H1 (cell line): ENCODE results near the gene FBXL15. TPM values are rescaled to one million over a fixed set of nuclear protein-coding genes. Genes with fewer than 3 reads are reported as not detected.

Source experiments
- CTCF ChIA-PET: fragments of 300-600 bp; sonication (Branson Sonifier 250); formaldehyde crosslinking; loops from one replicate; lab custom pipeline; 2021; ENCODE audit not compliant: partially characterized antibody; lab: Charles Lee
- POLR2A ChIA-PET: fragments of 300-600 bp; sonication (Branson Sonifier 250); formaldehyde crosslinking; loops from one replicate; lab custom pipeline; 2021; ENCODE audit warnings: inconsistent platforms; ENCODE audit not compliant: partially characterized antibody; lab: Charles Lee
- DNase-seq, 2 experiments: peaks; one replicate each; pipeline versions ENCODE4 v3.0.0 to v3.0.0-alpha.2; 2010 to 2022; ENCODE audit warnings: low spot score in 2 of 2, low read depth in 1 of 2, mixed read lengths in 1 of 2
- FAIRE-seq: peaks from 2 replicates; lab custom pipeline; 2011; peaks lifted over from hg19 to GRCh38; lab: Jason Lieb, UNC
- H2AFZ ChIP-seq: 2 replicates; pipeline ENCODE4 v1.8.1; 2012; ENCODE audit warnings: low read length, inconsistent platforms
- H2AK5ac ChIP-seq: 2 replicates; pipeline ENCODE4 v1.6.1; 2013; ENCODE audit warnings: low read depth, low read length
- H2BK120ac ChIP-seq: replicated peaks from 2 replicates; pipeline ENCODE3; 2013; ENCODE audit warnings: low read depth, low read length, inconsistent platforms
- H2BK12ac ChIP-seq: 2 replicates; pipeline ENCODE4 v1.6.1; 2013; ENCODE audit warnings: low read depth, low read length
- H2BK15ac ChIP-seq: 2 replicates; pipeline ENCODE4 v1.6.1; 2013; ENCODE audit warnings: low read length
- H2BK20ac ChIP-seq: 2 replicates; pipeline ENCODE4 v1.6.1; 2013; ENCODE audit warnings: low read length
- H2BK5ac ChIP-seq: 2 replicates; pipeline ENCODE4 v1.6.1; 2013; ENCODE audit warnings: low read depth, low read length
- H3K14ac ChIP-seq: 2 replicates; pipeline ENCODE4 v1.6.1; 2013; ENCODE audit warnings: inconsistent platforms; ENCODE audit not compliant: insufficient read length
- H3K18ac ChIP-seq: 2 replicates; pipeline ENCODE4 v1.6.1; 2013; ENCODE audit warnings: low read length; ENCODE audit errors: extremely low read depth
- H3K23ac ChIP-seq: 2 replicates; pipeline ENCODE4 v1.6.1; 2013; ENCODE audit warnings: inconsistent platforms; ENCODE audit not compliant: insufficient read length
- H3K23me2 ChIP-seq: 2 replicates; pipeline ENCODE4 v1.6.1; 2013; ENCODE audit warnings: low read depth, low read length
- H3K27ac ChIP-seq: 2 replicates; pipeline ENCODE4 v1.6.1; 2011; ENCODE audit warnings: low read depth, low read length, inconsistent platforms
- H3K27me3 ChIP-seq, 4 experiments: replicated peaks in 1 of 4; 1 replicate in 1 of 4; 2 replicates in 3 of 4; pipeline versions ENCODE4 v1.6.1 to v1.8.1; 2011 to 2013; ENCODE audit warnings: low read length in 3 of 4, mild to moderate bottlenecking in 3 of 4, inconsistent platforms in 2 of 4, mixed read lengths in 2 of 4, moderate library complexity in 1 of 4; ENCODE audit not compliant: control insufficient read depth in 3 of 4, insufficient read depth in 3 of 4; ENCODE audit errors: extremely low read depth in 1 of 4
- H3K36me3 ChIP-seq, 4 experiments: 2 replicates each; pipeline versions ENCODE4 v1.6.1 to v1.8.1; 2011 to 2013; ENCODE audit warnings: mild to moderate bottlenecking in 4 of 4, low read length in 3 of 4, moderate library complexity in 2 of 4, control low read depth in 1 of 4, inconsistent platforms in 1 of 4; ENCODE audit not compliant: insufficient read depth in 4 of 4, control insufficient read depth in 2 of 4
- H3K4ac ChIP-seq: replicated peaks from 2 replicates; pipeline ENCODE3; 2013; ENCODE audit warnings: low read length, low read depth, mixed read lengths, inconsistent platforms; ENCODE audit not compliant: insufficient read length
- H3K4me1 ChIP-seq, 4 experiments: replicated peaks in 1 of 4; 1 replicate in 1 of 4; 2 replicates in 3 of 4; pipeline versions ENCODE4 v1.6.1 to v1.8.1; 2011 to 2013; ENCODE audit warnings: low read length in 3 of 4, inconsistent platforms in 2 of 4, mixed read lengths in 1 of 4; ENCODE audit not compliant: insufficient read depth in 4 of 4, control insufficient read depth in 3 of 4
- H3K4me2 ChIP-seq, 2 experiments: 2 replicates each; pipeline versions ENCODE4 v1.6.1 to v1.8.1; 2011 to 2013; ENCODE audit warnings: low read depth in 2 of 2, low read length in 2 of 2, control low read depth in 1 of 2, inconsistent platforms in 1 of 2, mild to moderate bottlenecking in 1 of 2; ENCODE audit not compliant: insufficient read depth in 1 of 2
- H3K4me3 ChIP-seq, 4 experiments: fragments of 200-600, 300-600 bp in 1 of 4; sonication (generic), shearing (Covaris generic), sonication (Bioruptor Twin) in 1 of 4; 2 replicates each; pipeline versions ENCODE4 v1.5.1 to v1.8.1; 2011 to 2016; ENCODE audit warnings: low read length in 4 of 4, low read depth in 3 of 4, control low read depth in 2 of 4, inconsistent platforms in 2 of 4, mild to moderate bottlenecking in 2 of 4, mixed read lengths in 1 of 4, moderate library complexity in 1 of 4; ENCODE audit not compliant: insufficient read depth in 2 of 4; ENCODE audit errors: extremely low read depth in 1 of 4
- H3K56ac ChIP-seq: replicated peaks from 2 replicates; pipeline ENCODE3; 2013; ENCODE audit warnings: low read depth, mild to moderate bottlenecking, mixed read lengths, low read length, inconsistent platforms; ENCODE audit not compliant: insufficient read length
- H3K79me1 ChIP-seq: 2 replicates; pipeline ENCODE4 v1.6.1; 2013; ENCODE audit warnings: low read depth, low read length, control low read depth
- H3K79me2 ChIP-seq, 2 experiments: 2 replicates each; pipeline versions ENCODE4 v1.6.1 to v1.8.1; 2012 to 2013; ENCODE audit warnings: low read length in 2 of 2, mild to moderate bottlenecking in 2 of 2, inconsistent platforms in 1 of 2; ENCODE audit not compliant: insufficient read depth in 2 of 2, control insufficient read depth in 1 of 2
- H3K9ac ChIP-seq, 4 experiments: replicated peaks in 1 of 4; 1 replicate in 1 of 4; 2 replicates in 3 of 4; pipeline versions ENCODE4 v1.6.1 to v1.8.1; 2011 to 2013; ENCODE audit warnings: low read depth in 3 of 4, low read length in 3 of 4, control low read depth in 2 of 4, mild to moderate bottlenecking in 2 of 4, moderate library complexity in 2 of 4, inconsistent platforms in 1 of 4; ENCODE audit errors: extremely low read depth in 1 of 4
- H3K9me3 ChIP-seq, 2 experiments: 2 replicates each; pipeline versions ENCODE4 v1.6.1 to v1.8.1; 2012 to 2013; ENCODE audit warnings: mild to moderate bottlenecking in 2 of 2, moderate library complexity in 2 of 2, control low read depth in 1 of 2, inconsistent platforms in 1 of 2, low read depth in 1 of 2, low read length in 1 of 2, mixed read lengths in 1 of 2; ENCODE audit not compliant: insufficient read depth in 2 of 2
- H4K20me1 ChIP-seq, 2 experiments: replicated peaks in 1 of 2; 2 replicates each; pipeline versions ENCODE3 to v1.8.1; 2011 to 2013; ENCODE audit warnings: inconsistent platforms in 2 of 2, low read length in 2 of 2, mild to moderate bottlenecking in 1 of 2; ENCODE audit not compliant: insufficient read depth in 2 of 2, control insufficient read depth in 1 of 2
- H4K5ac ChIP-seq: 2 replicates; pipeline ENCODE4 v1.6.1; 2013; ENCODE audit warnings: low read length, low read depth, mixed read lengths, inconsistent platforms; ENCODE audit not compliant: insufficient read length
- H4K8ac ChIP-seq: 2 replicates; pipeline ENCODE4 v1.8.0; 2013; ENCODE audit warnings: mild to moderate bottlenecking, moderate library complexity, low read length, inconsistent platforms; ENCODE audit not compliant: insufficient read depth; ENCODE audit errors: extremely low read depth
- H4K91ac ChIP-seq: replicated peaks from 2 replicates; pipeline ENCODE3; 2013; ENCODE audit warnings: low read length, mixed read lengths, inconsistent platforms; ENCODE audit not compliant: insufficient read length
- CREB1 ChIP-seq: IDR thresholded peaks from 2 replicates; pipeline ENCODE4 v1.6.1; 2012; ENCODE audit warnings: inconsistent platforms
- E2F6 ChIP-seq: IDR thresholded peaks from 2 replicates; pipeline ENCODE4 v1.6.1; 2012; ENCODE audit warnings: inconsistent platforms
- HDAC2 ChIP-seq, 2 experiments: fragments of 300-600 bp in 1 of 2; sonication (generic) in 1 of 2; IDR thresholded peaks; 2 replicates each; pipeline ENCODE4 v1.6.1; 2011 to 2012; ENCODE audit warnings: low read depth in 2 of 2, low read length in 2 of 2, mild to moderate bottlenecking in 2 of 2, moderate library complexity in 2 of 2, borderline replicate concordance in 1 of 2, inconsistent platforms in 1 of 2
- KDM1A ChIP-seq: fragments of 200-600, 300-600 bp; sonication (generic); IDR thresholded peaks from 2 replicates; pipeline ENCODE4 v1.7.1; 2016; ENCODE audit warnings: mild to moderate bottlenecking, low read length, borderline replicate concordance
- KDM4A ChIP-seq: IDR thresholded peaks from one replicate; pipeline ENCODE4 v1.7.1; 2012; ENCODE audit warnings: low read depth, mild to moderate bottlenecking, moderate library complexity, low read length, inconsistent platforms; ENCODE audit not compliant: severe bottlenecking
- MAFK ChIP-seq: IDR thresholded peaks from 2 replicates; pipeline ENCODE4 v1.6.1; 2012; ENCODE audit warnings: low read depth, mild to moderate bottlenecking, improper control_type of control experiment, low read length
- NRF1 ChIP-seq: IDR thresholded peaks from 2 replicates; pipeline ENCODE4 v1.6.1; 2011; ENCODE audit warnings: mild to moderate bottlenecking, low read depth, low read length, improper control_type of control experiment
- SP4 ChIP-seq: IDR thresholded peaks from 2 replicates; pipeline ENCODE4 v1.6.1; 2012; ENCODE audit warnings: low read length, inconsistent platforms
- SRF ChIP-seq: IDR thresholded peaks from 2 replicates; pipeline ENCODE4 v1.6.1; 2011; ENCODE audit warnings: mild to moderate bottlenecking, low read depth, low read length, moderate library complexity
- TAF1 ChIP-seq: IDR thresholded peaks from 2 replicates; pipeline ENCODE4 v1.6.1; 2011; ENCODE audit warnings: mild to moderate bottlenecking, low read depth, low read length
- WGBS, 2 experiments: shearing (Covaris generic) in 1 of 2; methylation state at CpG; one replicate each; pipeline versions ENCODE4 v1.1.6 to v1.1.7; 2013 to 2015; ENCODE audit warnings: low lambda C conversion rate in 2 of 2, mixed read lengths in 2 of 2, inconsistent platforms in 1 of 2, low coverage in 1 of 2, missing lambda C conversion rate in 1 of 2; ENCODE audit not compliant: insufficient replicate concordance in 2 of 2, insufficient coverage in 1 of 2, insufficient read length in 1 of 2; ENCODE audit errors: extremely low coverage in 1 of 2, missing lambda C conversion rate in 1 of 2; 5-methylcytosine and 5-hydroxymethylcytosine counted together
- polyA plus RNA-seq, 7 experiments: library from polyadenylated mRNA; depleted of rRNA in 3 of 7; stranded (reverse) in 5 of 7; unstranded in 2 of 7; fragments of >200 nt in 5 of 7; fragments of 200-250 nt in 2 of 7; gene quantifications; 1 replicate in 5 of 7; 2 replicates in 1 of 7; 4 replicates in 1 of 7; pipeline versions ENCODE4 v1.2.1 to v1.2.3, GENCODE V29; 2011 to 2013; ENCODE audit warnings: missing spikeins in 2 of 7, mixed read lengths in 2 of 7
- total RNA-seq: library from RNA; stranded (reverse); fragmentation: NEBNext Ultra II Directional; extraction: Animal tissue kit (Norgen Biotek cat#: 25700); gene quantifications from 2 replicates; pipeline ENCODE4 v1.2.1, GENCODE V29; 2021

Gene FBXL15
- total and polyA plus RNA-seq, 2 of the 8 experiments (the other 6 are each of a cell fraction or from before 2014, with no cell fraction given): 11.3 to 22.6 TPM

DNA sequence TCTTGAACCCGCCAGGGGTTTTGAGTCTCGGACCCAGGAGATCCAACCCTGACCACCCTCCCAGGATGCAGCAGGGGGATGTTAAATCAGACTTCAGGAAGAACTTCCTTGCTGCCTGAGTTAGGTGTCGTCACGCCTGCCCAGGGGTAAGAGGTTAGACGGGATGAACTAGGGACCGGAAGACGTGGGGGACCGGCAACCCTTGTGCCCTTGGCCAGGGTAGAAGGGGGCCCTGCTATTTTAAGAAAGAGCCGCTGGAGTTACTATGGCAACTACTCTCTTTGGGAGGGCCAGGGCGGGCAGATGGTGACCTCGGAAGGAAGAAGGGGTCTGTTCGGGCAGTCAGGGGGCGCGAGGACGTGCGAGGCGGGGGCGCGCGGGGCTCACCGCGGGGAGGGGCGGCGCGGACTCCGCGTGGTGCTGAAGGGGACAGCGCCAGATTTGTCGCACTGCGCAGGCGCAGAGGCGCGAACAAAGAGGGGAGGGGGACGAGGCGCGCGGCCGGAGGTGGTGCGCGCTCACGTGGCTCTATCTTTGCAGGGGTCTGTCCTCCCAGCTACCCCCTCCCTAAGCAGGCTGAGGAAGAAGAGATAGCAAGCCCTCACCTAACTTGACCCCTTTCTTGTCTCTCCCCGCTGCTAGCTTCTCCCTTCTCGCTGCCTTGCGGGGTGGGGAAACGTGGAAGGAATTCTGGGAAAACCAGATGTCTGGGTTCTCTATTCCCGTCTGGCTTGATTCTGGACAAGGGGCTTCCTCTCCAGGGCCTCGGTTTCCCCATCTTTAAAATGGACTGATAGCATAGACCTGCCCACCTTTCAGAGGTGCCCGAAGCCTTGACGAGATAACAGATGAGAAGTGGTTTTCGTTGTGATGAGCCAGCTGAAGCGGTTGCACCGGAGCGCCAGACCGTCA, 1.1 kb upstream of the FBXL15 start:
- CTCF ChIA-PET: interaction anchor here (0.6 to 9.5 kb wide), 16 partner anchors 10 to 1675 kb away, joined by 3 to 78 read pairs (median 14); partner anchors contain the start of genes C10orf95 and CUEDC2
- H4K5ac ChIP-seq: no peak overlapping the region
- H3K79me2 ChIP-seq: no peaks in the 10 kb centered on the region
- POLR2A ChIA-PET: interaction anchor here (0.6 to 7.9 kb wide), 11 partner anchors 8 to 207 kb away, joined by 3 to 56 read pairs (median 25); partner anchors contain the start of genes C10orf95, CUEDC2 and NFKB2
- 2% methylated on average over 21 of the region's 54 CpGs; no CpG with 5 or more reads in 1 of the 2 experiments for WGBS, 2 experiments
- H2BK12ac ChIP-seq: 0 out of 2 replicates have a peak overlapping the region, but pooled peaks have one; percentile 95
- H4K8ac ChIP-seq: no peak overlapping the region
- peaks cover 32% of the 10 kb centered on the region for H3K23me2 ChIP-seq
- H3K36me3 ChIP-seq: 0 out of 8 replicates have a peak, but pooled peaks cover 0 to 3% (median 0%) of the 10 kb centered on the region in 4 experiments
- H3K14ac ChIP-seq: no peak overlapping the region
- H3K18ac ChIP-seq: peak overlapping the region; percentile 88; the same call in 1 of the 2 replicates
- H3K4ac ChIP-seq: peak overlapping the region; percentile 50
- peak overlapping the region; percentile 81; the same call in 1 of the 2 replicates for H2BK5ac ChIP-seq
- peaks cover 0 to 25% (median 10%) of the 10 kb centered on the region in 4 experiments; a peak in 5 of 7 replicates for H3K4me1 ChIP-seq
- H2BK20ac ChIP-seq: no peak overlapping the region
- DNase-seq: peak; percentile 50 to 98
- H2BK15ac ChIP-seq: no peak overlapping the region
- H3K79me1 ChIP-seq: no peaks in the 10 kb centered on the region
- peak overlapping the region; percentile 77 for H2AFZ ChIP-seq
- H3K9ac ChIP-seq: no peak overlapping the region; a peak in 2 of 7 replicates
- peak overlapping the region; percentile 88 to 100 for H3K4me2 ChIP-seq
- no peak for FAIRE-seq
- H2BK120ac ChIP-seq: no peak overlapping the region
- peaks cover 2 to 9% of the 10 kb centered on the region in 2 experiments for H4K20me1 ChIP-seq
- H3K23ac ChIP-seq: no peak overlapping the region
- no peak overlapping the region for H2AK5ac ChIP-seq
- H3K56ac ChIP-seq: no peak overlapping the region
- peak overlapping the region; percentile 5 for H4K91ac ChIP-seq
- H3K9me3 ChIP-seq: no peaks in the 10 kb centered on the region
- no peak overlapping the region for H3K27ac ChIP-seq
- H3K27me3 ChIP-seq: no peaks in the 10 kb centered on the region
- H3K4me3 ChIP-seq: peak overlapping the region; percentile 74 to 92 (median 80)
- TF ChIP-seq KDM1A (peak; percentile 70), KDM4A (peak; percentile 84), SRF (no peak), E2F6 (peak; percentile 2; the same call in 1 of the 2 replicates), SP4 (peak; percentile 70; the same call in 1 of the 2 replicates), NRF1 (peak; percentile 92), HDAC2 (IDR thresholded peaks at IDR 0.05; ENCODE audit: borderline replicate concordance in 1 of 2, low read depth in 2 of 2, low read length in 2 of 2) (peak in 1 of 2 experiments; percentile 86; a peak in 2 of 4 replicates), CREB1 (peak; percentile 61; the same call in 1 of the 2 replicates), MAFK (no peak), TAF1 (no peak)
